Keratinocyte (primary cell): ENCODE results near the gene GNL3. TPM values are rescaled to one million over a fixed set of nuclear protein-coding genes. Genes with fewer than 3 reads are reported as not detected.

ENCODE experiments used
- DNase-seq: peaks from one replicate; pipeline ENCODE4 v3.0.0-alpha.2; 2011; ENCODE audit warnings: low read depth, missing footprints, low spot score
- FAIRE-seq: peaks from 2 replicates; lab custom pipeline; 2011; peaks lifted over from hg19 to GRCh38; lab: Jason Lieb, UNC
- H2AFZ ChIP-seq: 2 replicates; pipeline ENCODE4 v1.6.0; 2012; ENCODE audit warnings: low read length, control low read depth, inconsistent platforms; ENCODE audit not compliant: control insufficient read depth
- H3K27ac ChIP-seq: 2 replicates; pipeline ENCODE4 v1.5.1; 2011; ENCODE audit warnings: low read length; ENCODE audit not compliant: control insufficient read depth, insufficient read depth
- H3K27me3 ChIP-seq: 3 replicates; pipeline ENCODE4 v1.6.0; 2011; ENCODE audit warnings: low read length; ENCODE audit not compliant: control insufficient read depth, insufficient read depth; ENCODE audit errors: extremely low read depth
- H3K36me3 ChIP-seq, 2 experiments: 2 replicates in 1 of 2; 3 replicates in 1 of 2; pipeline ENCODE4 v1.5.1; 2011; ENCODE audit warnings: low read length in 2 of 2, mild to moderate bottlenecking in 1 of 2; ENCODE audit not compliant: control insufficient read depth in 2 of 2, insufficient read depth in 2 of 2; ENCODE audit errors: extremely low read depth in 1 of 2
- H3K4me1 ChIP-seq: 3 replicates; pipeline ENCODE4 v1.5.1; 2011; ENCODE audit warnings: low read length; ENCODE audit not compliant: control insufficient read depth, insufficient read depth; ENCODE audit errors: extremely low read depth
- H3K4me2 ChIP-seq: 3 replicates; pipeline ENCODE4 v1.6.0; 2011; ENCODE audit warnings: low read depth, low read length; ENCODE audit not compliant: control insufficient read depth, insufficient read depth; ENCODE audit errors: extremely low read depth
- H3K4me3 ChIP-seq, 3 experiments: fragments of 200-600 bp in 1 of 3; sonication (generic) in 1 of 3; 2 replicates in 2 of 3; 3 replicates in 1 of 3; pipeline ENCODE4 v1.5.1; 2011 to 2016; ENCODE audit warnings: low read length in 3 of 3, mild to moderate bottlenecking in 3 of 3, control low read depth in 2 of 3, inconsistent platforms in 1 of 3, low read depth in 1 of 3, mixed read lengths in 1 of 3, mixed run types in 1 of 3, moderate library complexity in 1 of 3; ENCODE audit not compliant: control insufficient read depth in 2 of 3, insufficient read depth in 2 of 3; ENCODE audit errors: extremely low read depth in 1 of 3
- H3K79me2 ChIP-seq: 2 replicates; pipeline ENCODE4 v1.6.0; 2012; ENCODE audit warnings: low read length; ENCODE audit not compliant: control insufficient read depth, insufficient read depth
- H3K9ac ChIP-seq: 3 replicates; pipeline ENCODE4 v1.6.0; 2011; ENCODE audit warnings: low read length; ENCODE audit not compliant: control insufficient read depth, insufficient read depth; ENCODE audit errors: extremely low read depth
- H3K9me1 ChIP-seq: 3 replicates; pipeline ENCODE4 v1.6.0; 2011; ENCODE audit warnings: low read length; ENCODE audit not compliant: control insufficient read depth, insufficient read depth; ENCODE audit errors: extremely low read depth
- H3K9me3 ChIP-seq: 2 replicates; pipeline ENCODE4 v1.5.1; 2012; ENCODE audit warnings: low read depth, low read length; ENCODE audit not compliant: control insufficient read depth
- H4K20me1 ChIP-seq: 3 replicates; pipeline ENCODE4 v1.6.0; 2011; ENCODE audit warnings: low read length; ENCODE audit not compliant: control insufficient read depth, insufficient read depth; ENCODE audit errors: extremely low read depth
- CTCF ChIP-seq, 3 experiments: IDR thresholded peaks in 1 of 3; conservative IDR thresholded peaks in 1 of 3; optimal IDR thresholded peaks in 1 of 3; 2 replicates in 2 of 3; 3 replicates in 1 of 3; pipeline versions ENCODE3 to v1.5.1; 2011; ENCODE audit warnings: low read length in 3 of 3, mild to moderate bottlenecking in 3 of 3, moderate library complexity in 2 of 3, control low read depth in 1 of 3, inconsistent platforms in 1 of 3; ENCODE audit not compliant: insufficient read depth in 2 of 3; ENCODE audit errors: extremely low read depth in 1 of 3
- EZH2 ChIP-seq: IDR thresholded peaks from one replicate; pipeline ENCODE4 v1.6.1; 2012; ENCODE audit warnings: inconsistent platforms, mild to moderate bottlenecking, low read length, moderate library complexity
- dilution Hi-C: fragments of 300-500 bp; cut with MboI; formaldehyde crosslinking; loops from one replicate; pipeline ENCODE4 v1.7.0; 2020; ENCODE audit warnings: low sequenced_read_pairs; ENCODE audit not compliant: extremely low pct_ligation_motif_present
- polyA plus RNA-seq, 5 experiments: library from polyadenylated mRNA; depleted of rRNA in 3 of 5; stranded (reverse) in 3 of 5; stranded (forward) in 1 of 5; unstranded in 1 of 5; fragments of >200 nt; gene quantifications; 1 replicate in 1 of 5; 2 replicates in 3 of 5; 3 replicates in 1 of 5; pipeline versions ENCODE4 v1.2.1 to v1.2.3, GENCODE V29; 2011 to 2012; ENCODE audit warnings: missing spikeins in 2 of 5, low read depth in 1 of 5, low replicate concordance in 1 of 5
- small RNA-seq, 3 experiments: library from RNA; depleted of rRNA; stranded (forward); fragments of <200 nt; gene quantifications; one replicate each; pipeline ENCODE3, GENCODE V24; 2012; ENCODE audit warnings: low read depth in 3 of 3, low replicate concordance in 1 of 3; ENCODE audit not compliant: insufficient read length in 3 of 3

GNL3 gene
- polyA plus RNA-seq, 1 donor (not counting 4 experiments of a cell fraction or from before 2014, with no cell fraction given), result 128 TPM

- no peak for DNase-seq
- no peaks in the 10 kb centered on the region for H3K9me3 ChIP-seq
- no peak overlapping the region for H3K27ac ChIP-seq
- H3K27me3 ChIP-seq, result no peaks in the 10 kb centered on the region
- no peak overlapping the region for H2AFZ ChIP-seq
- dilution Hi-C loops, result no loop called here
- no peak overlapping the region for H3K4me2 ChIP-seq
- H3K4me1 ChIP-seq, result no peaks in the 10 kb centered on the region
- no peak overlapping the region for H3K4me3 ChIP-seq
- H3K79me2 ChIP-seq, result no peaks in the 10 kb centered on the region
- H3K9ac ChIP-seq, result no peak overlapping the region
- no peaks in the 10 kb centered on the region for H3K9me1 ChIP-seq
- peaks cover 10 to 28% of the 10 kb centered on the region in 2 experiments for H3K36me3 ChIP-seq
- no peaks in the 10 kb centered on the region for H4K20me1 ChIP-seq
- TF ChIP-seq EZH2 (no peak), CTCF (optimal IDR thresholded peaks at IDR 0.05 in 1 of 3, IDR thresholded peaks at IDR 0.05 in 1 of 3, conservative IDR thresholded peaks at IDR 0.05 in 1 of 3; ENCODE audit: extremely low read depth in 1 of 3, insufficient read depth in 2 of 3, low read length in 3 of 3) (no peak)
- FAIRE-seq, result no peak
Observed at GRCh38 chr3:52743721-52744120, 57.9 kb downstream of the GNL3 start.

Small RNA genes lying within 50 kb of the gene (small RNA-seq; reads per million reads assigned to genes)
- gene AC006254.2 (0 reads per million in 3 experiments), gene RF00569 (117 to 1,353 (median 670) reads per million in 3 experiments), gene RF01183 (0 reads per million in 3 experiments), gene SNORD19 (0 reads per million in 3 experiments), gene SNORD19B (0 reads per million in 3 experiments), gene SNORD69 (12.3 to 452 (median 435) reads per million in 3 experiments)

Other genes starting within 250 kb of the GNL3 start
- 0.03 to 0.14 TPM (median 0.07 TPM) in 3 replicates for gene SEMA3G, start 240.9 kb upstream of the GNL3 start, polyA plus RNA-seq
- gene TNNC1, start 232.0 kb upstream of the GNL3 start, polyA plus RNA-seq, result 0.22 to 0.35 TPM (median 0.33 TPM) in 3 replicates
- 48.1 to 65.6 TPM (median 48.4 TPM) in 3 replicates for gene NISCH, start 230.4 kb upstream of the GNL3 start, polyA plus RNA-seq
- gene STAB1, start 190.7 kb upstream of the GNL3 start, polyA plus RNA-seq, result 0.02 TPM in 1 of 3 replicates, not detected in the others
- gene NT5DC2, start 152.2 kb upstream of the GNL3 start, polyA plus RNA-seq, result 54.7 to 63.3 TPM (median 55.0 TPM) in 3 replicates
- 20.0 to 28.0 TPM (median 26.0 TPM) in 3 replicates for gene UQCC5, start 149.4 kb upstream of the GNL3 start, polyA plus RNA-seq
- 20.3 to 26.0 TPM (median 25.7 TPM) in 3 replicates for gene PBRM1, start 119 bp upstream of the GNL3 start, polyA plus RNA-seq
- 52.6 to 66.4 TPM (median 54.0 TPM) in 3 replicates for gene GLT8D1, start 19.8 kb downstream of the GNL3 start, polyA plus RNA-seq
- 99.4 to 142 TPM (median 140 TPM) in 3 replicates for gene SPCS1, start 20.1 kb downstream of the GNL3 start, polyA plus RNA-seq
- 11.1 to 15.2 TPM (median 13.6 TPM) in 3 replicates for gene NEK4, start 84.9 kb downstream of the GNL3 start, polyA plus RNA-seq
- gene ITIH1, start 91.6 kb downstream of the GNL3 start, polyA plus RNA-seq, result not detected in 3 replicates
- gene ITIH3, start 108.8 kb downstream of the GNL3 start, polyA plus RNA-seq, result not detected in 3 replicates
- gene ITIH4, start 144.6 kb downstream of the GNL3 start, polyA plus RNA-seq, result 1.3 to 4.1 TPM (median 1.4 TPM) in 3 replicates
- gene MUSTN1, start 149.0 kb downstream of the GNL3 start, polyA plus RNA-seq, result 0.24 TPM in 1 of 3 replicates, not detected in the others
- 8.2 to 10.2 TPM (median 8.3 TPM) in 3 replicates for gene STIMATE, start 211.5 kb downstream of the GNL3 start, polyA plus RNA-seq